Esophagus squamous epithelium (tissue), 4 donors: Measurements from ENCODE around the gene TRPM8.

ENCODE experiments used
- CTCF ChIP-seq, 6 experiments: fragments of 450-650 bp in 4 of 6; fragments of 200-600 bp in 2 of 6; sonication (generic) in 2 of 6; IDR thresholded peaks; one replicate each; pipeline ENCODE4 v1.5.1; 2016 to 2019; ENCODE audit warnings: antibody characterized with exemption in 6 of 6, mild to moderate bottlenecking in 4 of 6, moderate library complexity in 4 of 6
- POLR2A ChIP-seq, 4 donors: fragments of 450-650 bp; IDR thresholded peaks; one replicate each; pipeline ENCODE4 v1.6.1; 2017; ENCODE audit warnings: antibody characterized with exemption in 4 of 4, mild to moderate bottlenecking in 4 of 4, moderate library complexity in 3 of 4

DNA sequence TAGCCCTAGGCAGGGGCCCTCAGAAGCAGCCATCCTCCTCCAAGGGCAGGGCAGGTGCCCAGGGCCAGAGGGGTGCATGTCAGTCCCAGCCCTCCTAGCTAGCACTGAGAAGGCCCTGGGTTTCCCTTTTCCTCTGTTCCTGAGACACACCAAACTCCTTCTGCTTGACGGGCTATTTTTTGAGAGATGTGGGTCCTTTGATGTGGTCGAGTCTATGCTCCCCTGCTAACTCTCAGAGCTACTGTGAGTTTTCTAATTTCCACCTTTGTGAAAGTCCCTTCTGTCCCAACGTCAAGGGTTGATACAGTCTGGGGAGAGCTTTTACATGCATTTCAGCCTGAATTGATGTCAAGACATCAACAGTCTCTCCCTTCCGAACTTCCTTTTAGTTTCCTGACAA lies 51.4 kb downstream of the TRPM8 start:
- no peak for TF ChIP-seq CTCF (IDR thresholded peaks at IDR 0.05)
- TF ChIP-seq POLR2A (IDR thresholded peaks at IDR 0.05): no peak
